ENCODE measurements around the gene ACTN4.

- TF ChIP-seq REST (IDR thresholded peaks at IDR 0.05; ENCODE audit: insufficient read depth in 1 of 2, low read depth in 2 of 2, low read length in 1 of 2), result no peak
- no peak for TF ChIP-seq CTCF (IDR thresholded peaks at IDR 0.05)
- TF ChIP-seq POLR2AphosphoS5 (IDR thresholded peaks at IDR 0.05; ENCODE audit: low read depth, low read length), result no peak
- no peak for TF ChIP-seq SIN3A (IDR thresholded peaks at IDR 0.05; ENCODE audit: borderline replicate concordance, insufficient read depth, low read depth, low read length)
Measured at GRCh38 chr19:38737281-38737865, 89.9 kb downstream of the ACTN4 start.

Measured in Panc1 (cell line).